Brain microvascular endothelial cell (primary cell): ENCODE measurements around the gene DHRS1.

Experiments
- DNase-seq: peaks from one replicate; pipeline ENCODE4 v3.0.0-alpha.2; 2020
- H3K27ac ChIP-seq: fragments of 250-450 bp; sonication (Bioruptor Pico); 2 replicates; pipeline ENCODE4 v1.5.1; 2020; ENCODE audit warnings: mild to moderate bottlenecking, moderate library complexity
- H3K27me3 ChIP-seq: fragments of 250-450 bp; sonication (Bioruptor Pico); replicated peaks from 2 replicates; pipeline ENCODE4 v1.5.1; 2020; ENCODE audit warnings: mild to moderate bottlenecking
- H3K36me3 ChIP-seq: fragments of 250-450 bp; sonication (Bioruptor Pico); replicated peaks from 2 replicates; pipeline ENCODE4 v1.5.1; 2020; ENCODE audit warnings: mild to moderate bottlenecking
- H3K4me3 ChIP-seq: 2 replicates; pipeline ENCODE4 v1.5.1; 2011; ENCODE audit warnings: low read depth, mild to moderate bottlenecking, control low read depth, low read length, moderate library complexity
- CTCF ChIP-seq: IDR thresholded peaks from 2 replicates; pipeline ENCODE4 v1.5.1; 2011; ENCODE audit warnings: low read depth, mild to moderate bottlenecking, moderate library complexity, low read length, control low read depth, inconsistent platforms; ENCODE audit errors: missing control alignments
- in situ Hi-C: cut with HindIII; loops from 2 replicates; pipeline ENCODE4 v1.10.0; 2017; ENCODE audit warnings: low sequenced_read_pairs, low pct_ligation_motif_present

The DHRS1 gene

GRCh38 chr14:24269910-24270536, 29.6 kb downstream of the DHRS1 start:
- peaks cover 12% of the 10 kb centered on the region for H3K36me3 ChIP-seq
- in situ Hi-C loops: no loop called here
- no peak for DNase-seq
- H3K4me3 ChIP-seq: no peak overlapping the region
- TF ChIP-seq CTCF: no peak
- H3K27ac ChIP-seq: no peak overlapping the region
- H3K27me3 ChIP-seq: no peaks in the 10 kb centered on the region

- peaks cover 12% of the 10 kb centered on the region for H3K36me3 ChIP-seq
- H3K27ac ChIP-seq: no peak overlapping the region
- in situ Hi-C loops: no loop called here
- no peak for DNase-seq
- H3K4me3 ChIP-seq: no peak overlapping the region
- no peaks in the 10 kb centered on the region for H3K27me3 ChIP-seq
- TF ChIP-seq CTCF: no peak
These were observed 30.2 kb downstream of the DHRS1 start for GRCh38 chr14:24269368-24269767.

GRCh38 chr14:24268225-24268624, 31.4 kb downstream of the DHRS1 start:
- Histone ChIP-seq H3K4me3 (no peak overlapping the region), H3K36me3 (peaks cover 12% of the 10 kb centered on the region), H3K27ac (no peak overlapping the region), H3K27me3 (no peaks in the 10 kb centered on the region)
- DNase-seq: no peak
- in situ Hi-C loops: no loop called here
- TF ChIP-seq CTCF: no peak

- no peaks in the 10 kb centered on the region for H3K27me3 ChIP-seq
These were observed 32.1 kb downstream of the DHRS1 start for GRCh38 chr14:24267516-24267915.

DNA sequence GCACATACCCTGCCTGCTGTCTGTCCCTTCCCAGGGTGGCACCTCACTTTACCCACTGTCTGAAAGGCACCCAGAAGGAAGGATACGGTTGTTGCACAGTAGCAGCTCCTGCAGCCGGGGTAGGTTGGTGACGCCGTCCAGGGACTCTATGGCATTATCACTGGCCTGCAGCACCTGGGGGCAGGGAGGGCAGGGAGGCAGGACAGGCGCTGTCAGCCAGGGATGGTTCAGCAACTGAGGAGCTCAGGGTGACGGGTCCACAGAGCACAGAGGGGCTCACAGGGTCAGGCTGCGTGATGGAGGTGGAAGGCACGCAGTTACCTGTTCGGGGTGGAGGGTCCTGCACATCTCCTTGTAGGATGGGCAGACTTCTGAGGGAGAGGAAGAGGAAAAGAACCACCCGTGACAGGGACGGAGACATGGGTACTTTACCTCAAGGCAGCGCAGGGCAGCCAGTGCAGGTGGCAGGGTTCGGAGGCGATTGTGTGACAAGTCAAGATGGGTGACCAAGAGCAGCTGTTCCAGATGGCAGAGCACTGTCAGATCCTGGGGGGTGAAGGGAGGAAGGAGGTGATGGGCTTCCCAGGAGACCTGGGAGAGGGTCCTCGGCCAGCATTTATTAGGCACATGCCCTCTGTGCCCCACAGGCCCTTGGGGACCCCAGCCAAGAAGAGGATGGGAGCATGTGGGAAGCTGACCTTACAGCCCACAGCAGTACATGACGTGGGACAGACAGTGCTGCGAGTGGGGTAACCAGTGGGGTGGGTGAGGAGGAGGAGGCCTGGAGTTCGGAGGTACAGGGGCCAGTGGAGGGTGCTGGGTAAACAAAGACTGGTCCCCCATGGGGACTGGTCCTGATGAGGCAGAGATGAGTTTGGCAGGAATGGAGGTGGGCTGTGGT, 33.0 kb downstream of the DHRS1 start:
- in situ Hi-C loops: no loop called here
- Histone ChIP-seq H3K27ac (no peak overlapping the region), H3K4me3 (no peak overlapping the region), H3K27me3 (no peaks in the 10 kb centered on the region), H3K36me3 (peaks cover 12% of the 10 kb centered on the region)
- no peak for TF ChIP-seq CTCF
- no peak for DNase-seq

More at GRCh38 chr14:24267516-24267915, 32.1 kb downstream of the DHRS1 start:
- no peak for TF ChIP-seq CTCF
- Histone ChIP-seq H3K36me3 (peaks cover 12% of the 10 kb centered on the region), H3K27ac (no peak overlapping the region), H3K4me3 (no peak overlapping the region)
- in situ Hi-C loops: no loop called here
- DNase-seq: no peak
